Endometrial microvascular endothelial cells (primary cell): ENCODE results near the gene GARRE1. TPM values are rescaled to one million over a fixed set of nuclear protein-coding genes. Genes with fewer than 3 reads are reported as not detected.
"Not testable (repeated sequence)": the region's sequence is repeated elsewhere in the genome, so short reads cannot be mapped to it uniquely, and the experiment has no call there.

Experiments used
- in situ Hi-C: cut with HindIII; loops from 2 replicates; pipeline ENCODE4 v1.10.0; 2017; ENCODE audit warnings: low sequenced_read_pairs, low pct_unique_long_range_greater_than_20kb; ENCODE audit errors: inconsistent ontology term
- total RNA-seq: library from RNA; depleted of rRNA; stranded (reverse); fragments of >200 nt; gene quantifications from one replicate; pipeline ENCODE4 v1.2.3, GENCODE V29; 2015; ENCODE audit errors: inconsistent ontology term

Gene GARRE1
- total RNA-seq, 1 donor from 2014 or later, result 34.2 TPM

DNA sequence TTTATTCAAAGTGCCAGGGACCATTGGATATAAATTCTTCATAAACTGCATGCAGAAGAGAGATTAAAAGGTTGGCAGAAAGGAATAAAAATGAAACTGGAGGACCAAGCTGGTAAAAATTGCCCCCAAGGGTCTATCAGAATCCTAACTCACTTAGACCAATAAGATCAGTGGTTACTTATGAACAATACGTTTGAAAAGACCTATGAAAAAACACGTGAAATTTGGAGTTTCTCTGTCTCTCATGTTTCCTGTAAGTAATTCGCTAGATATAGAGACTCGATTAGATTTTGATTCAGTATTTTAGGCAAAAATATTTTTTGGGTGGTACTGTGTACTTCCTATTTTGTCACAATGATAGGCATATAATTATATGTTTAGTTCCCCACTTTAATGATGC, 22.9 kb downstream of the GARRE1 start:
- in situ Hi-C loops, result no loop called here

- in situ Hi-C loops, result no loop called here
Measured at GRCh38 chr19:34278783-34279182, 24.4 kb downstream of the GARRE1 start.

DNA sequence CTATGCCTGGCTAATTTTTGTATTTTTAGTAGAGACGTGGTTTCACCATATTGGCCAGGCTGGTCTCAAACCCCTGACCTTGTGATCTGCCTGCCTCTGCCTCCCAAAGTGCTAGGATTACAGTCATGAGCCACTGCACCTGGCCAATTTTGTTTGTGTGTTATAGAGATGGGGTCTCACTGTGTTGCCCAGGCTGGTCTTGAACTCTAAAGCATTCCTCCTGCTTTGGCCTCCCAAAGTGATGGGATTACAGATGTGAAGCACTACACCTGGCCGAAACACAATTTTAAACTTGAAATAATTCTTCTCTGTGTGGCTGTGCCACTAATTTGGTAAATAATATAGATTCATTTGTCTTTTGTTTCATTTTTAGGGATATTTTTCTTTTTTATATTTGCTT, 27.1 kb downstream of the GARRE1 start:
- in situ Hi-C loops, result not testable (repeated sequence)

- in situ Hi-C loops, result no loop called here
Measured at GRCh38 chr19:34282611-34283519, 28.5 kb downstream of the GARRE1 start.

DNA sequence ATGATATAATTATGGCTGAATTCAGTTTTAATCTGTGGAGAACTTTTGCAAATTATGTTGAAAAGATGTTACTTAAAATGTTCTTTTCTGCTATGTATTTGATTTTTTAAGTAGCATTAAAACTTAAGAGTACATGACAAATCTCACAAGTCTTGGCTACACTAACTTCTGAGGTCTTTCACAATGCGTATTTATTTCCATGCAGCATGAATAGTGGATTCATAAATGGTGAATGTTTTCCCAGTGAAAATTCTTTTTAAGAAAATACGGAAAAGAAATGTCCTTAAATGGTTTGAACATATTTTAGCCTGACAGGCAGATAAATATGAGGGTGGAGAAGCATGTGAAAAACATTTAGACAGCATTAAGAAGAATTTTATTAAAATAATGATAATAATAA, 30.2 kb downstream of the GARRE1 start:
- in situ Hi-C loops, result no loop called here

GRCh38 chr19:34287662-34288140, 33.3 kb downstream of the GARRE1 start:
- in situ Hi-C loops, result no loop called here

GRCh38 chr19:34288381-34288780, 34.0 kb downstream of the GARRE1 start:
- in situ Hi-C loops, result no loop called here

- in situ Hi-C loops, result no loop called here
Measured at GRCh38 chr19:34291235-34291634, 36.9 kb downstream of the GARRE1 start.

DNA sequence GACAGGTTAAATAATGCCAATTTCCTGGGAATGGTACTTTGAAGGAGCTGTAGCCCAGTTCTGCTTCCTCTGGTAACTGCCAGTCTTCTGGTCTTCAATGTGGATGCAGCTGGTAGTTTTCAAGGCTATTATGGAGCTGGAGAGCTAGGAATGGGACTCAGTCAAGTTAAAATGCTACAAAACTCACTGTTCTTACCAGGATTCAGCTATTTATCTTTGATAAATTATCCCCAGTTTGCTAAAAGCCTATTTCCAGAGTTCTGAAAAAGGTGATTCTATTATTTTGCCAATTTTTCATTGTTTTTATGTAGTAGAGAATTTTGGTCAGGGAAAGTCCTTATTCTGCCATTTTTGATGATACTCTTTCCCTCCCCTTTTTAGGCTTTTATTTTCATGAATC, 40.7 kb downstream of the GARRE1 start:
- in situ Hi-C loops, result no loop called here

GRCh38 chr19:34298891-34299520, 44.7 kb downstream of the GARRE1 start:
- in situ Hi-C loops, result no loop called here

GRCh38 chr19:34299576-34299975, 45.2 kb downstream of the GARRE1 start:
- in situ Hi-C loops, result no loop called here

GRCh38 chr19:34300380-34300779, 46.0 kb downstream of the GARRE1 start:
- in situ Hi-C loops, result no loop called here

GRCh38 chr19:34300962-34301361, 46.6 kb downstream of the GARRE1 start:
- in situ Hi-C loops, result no loop called here

Other genes with a start within 250 kb of the GARRE1 start
- gene LSM14A, start 82.0 kb upstream of the GARRE1 start, total RNA-seq, result 85.3 TPM
- gene GPI, start 110.6 kb downstream of the GARRE1 start, total RNA-seq, result 450 TPM
- 24.8 TPM for gene PDCD2L, start 149.8 kb downstream of the GARRE1 start, total RNA-seq
- gene UBA2, start 173.8 kb downstream of the GARRE1 start, total RNA-seq, result 95.4 TPM
- 29.2 TPM for gene WTIP, start 227.2 kb downstream of the GARRE1 start, total RNA-seq